Stomach (tissue), 9 donors: ENCODE data around the gene ZDHHC20. TPM values are rescaled to one million over a fixed set of nuclear protein-coding genes. Genes with fewer than 3 reads are reported as not detected.

Source experiments
- DNase-seq, 2 donors: peaks; one replicate each; pipeline versions ENCODE4 v3.0.0 to v3.0.0-alpha.2; 2013 to 2019
- H3K27ac ChIP-seq, 5 donors: fragments of 200-600 bp in 4 of 5; sonication (generic) in 4 of 5; one replicate each; pipeline ENCODE4 v1.5.1; 2013 to 2019; ENCODE audit warnings: mild to moderate bottlenecking in 1 of 5, moderate library complexity in 1 of 5
- H3K27me3 ChIP-seq, 3 donors: fragments of 200-600 bp; sonication (generic); one replicate each; pipeline ENCODE4 v1.5.1; 2017 to 2019; ENCODE audit warnings: mixed run types in 1 of 3
- H3K36me3 ChIP-seq, 4 donors: fragments of 200-600 bp; sonication (generic); 1 replicate in 3 of 4; 2 replicates in 1 of 4; pipeline ENCODE4 v1.5.1; 2016 to 2019
- H3K4me1 ChIP-seq, 4 donors: fragments of 200-600 bp; sonication (generic); one replicate each; pipeline ENCODE4 v1.5.1; 2016 to 2019
- H3K4me3 ChIP-seq, 4 donors: fragments of 200-600 bp; sonication (generic) in 3 of 4; one replicate each; pipeline ENCODE4 v1.5.1; 2016 to 2019; ENCODE audit warnings: mild to moderate bottlenecking in 1 of 4
- H3K9me3 ChIP-seq, 4 donors: fragments of 200-600 bp; sonication (generic); one replicate each; pipeline ENCODE4 v1.5.1; 2016 to 2019
- EP300 ChIP-seq: sonication (generic); formaldehyde crosslinking; IDR thresholded peaks from one replicate; pipeline ENCODE4 v1.6.1; 2017; ENCODE audit warnings: antibody characterized with exemption
- POLR2A ChIP-seq, 4 donors: fragments of 450-650 bp; IDR thresholded peaks; one replicate each; pipeline ENCODE4 v1.6.1; 2016; ENCODE audit warnings: antibody characterized with exemption in 4 of 4, control low read depth in 2 of 4, mild to moderate bottlenecking in 1 of 4, moderate library complexity in 1 of 4
- POLR2AphosphoS5 ChIP-seq, 3 donors: sonication (generic); formaldehyde crosslinking; IDR thresholded peaks; one replicate each; pipeline ENCODE4 v1.6.1; 2016; ENCODE audit warnings: antibody characterized with exemption in 3 of 3
- WGBS, 5 donors: extraction: QIAGEN DNeasy Blood & Tissue Kit in 3 of 5; methylation state at CpG; one replicate each; pipeline versions ENCODE4 v1.1.5 to v1.1.7; 2013 to 2018; 5-methylcytosine and 5-hydroxymethylcytosine counted together
- intact Hi-C: fragments of 100-400 bp; cut with DNase I; formaldehyde crosslinking; loops from one replicate; pipeline ENCODE4 v1.15.1; 2023; ENCODE audit warnings: low total_unique reads
- polyA plus RNA-seq, 3 donors: library from polyadenylated mRNA; stranded (reverse); fragments of 200-250 nt; gene quantifications; one replicate each; pipeline ENCODE4 v1.2.3, GENCODE V29; 2013
- total RNA-seq, 5 donors: library from RNA; depleted of rRNA; stranded (reverse); fragments of >200 nt; gene quantifications; one replicate each; pipeline versions ENCODE4 v1.1.0 to v1.2.3, GENCODE V29; 2014 to 2016
- TF ChIP-seq, protein P1 (sequence below), 7 experiments: fragments of 450-650 bp in 4 of 7; fragments of 200-600 bp in 3 of 7; sonication (generic) in 3 of 7; IDR thresholded peaks; one replicate each; pipeline ENCODE4 v1.5.1; 2016 to 2019; ENCODE audit warnings: antibody characterized with exemption in 7 of 7, control low read depth in 2 of 7, mild to moderate bottlenecking in 1 of 7
- donor health status: healthy with polysubstance abuse.
- donor health status: Bipolar disorder and iron deficiency.
- donor health status: healthy.

ZDHHC20 gene
- total and polyA plus RNA-seq, 8 donors: 13.9 to 329 (median 37.7) TPM

DNA sequence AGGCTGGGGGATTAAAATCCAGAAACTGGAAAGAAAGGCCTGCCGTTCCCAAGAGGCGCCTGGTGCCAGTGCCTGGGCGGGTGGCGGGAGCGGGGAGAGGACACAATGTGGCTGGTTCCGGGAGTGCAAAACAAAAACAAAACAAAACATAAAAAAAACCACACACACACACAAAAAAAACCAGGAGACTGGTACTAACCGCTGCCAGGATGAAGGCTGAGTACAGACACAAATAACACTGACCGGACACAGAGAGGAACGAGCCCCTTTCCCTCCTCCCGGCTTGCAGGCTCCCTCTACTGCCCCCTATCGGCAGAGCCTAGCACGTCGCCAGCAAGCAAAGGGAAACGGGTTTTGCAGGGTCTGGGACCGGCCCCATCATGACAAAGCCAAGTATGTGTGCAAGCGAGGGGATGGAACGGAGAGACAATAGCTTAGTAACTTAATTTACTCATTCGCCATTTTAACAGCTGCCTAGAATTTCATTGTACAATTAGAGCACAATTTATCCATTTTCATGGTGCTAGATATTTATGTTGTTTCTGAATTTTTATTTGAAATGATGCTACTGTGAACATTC is 17.9 kb upstream of the ZDHHC20 start:
- peak; percentile 89 to 95 for DNase-seq
- H3K4me3 ChIP-seq: peak overlapping the region; percentile 31 to 37 (median 35)
- peak overlapping the region; percentile 28 to 77 (median 70) for H3K27ac ChIP-seq
- H3K9me3 ChIP-seq: no peaks in the 10 kb centered on the region
- H3K27me3 ChIP-seq: no peaks in the 10 kb centered on the region
- intact Hi-C loops: loop anchor here (10.0 kb wide), 2 partner anchors 182 to 532 kb away; no protein-coding TSS in a partner anchor
- TF ChIP-seq POLR2A (IDR thresholded peaks at IDR 0.05) (no peak), POLR2AphosphoS5 (IDR thresholded peaks at IDR 0.05) (peak in 2 of 3 donors; percentile 50 to 66), EP300 (no peak)
- TF ChIP-seq, protein P1, sequence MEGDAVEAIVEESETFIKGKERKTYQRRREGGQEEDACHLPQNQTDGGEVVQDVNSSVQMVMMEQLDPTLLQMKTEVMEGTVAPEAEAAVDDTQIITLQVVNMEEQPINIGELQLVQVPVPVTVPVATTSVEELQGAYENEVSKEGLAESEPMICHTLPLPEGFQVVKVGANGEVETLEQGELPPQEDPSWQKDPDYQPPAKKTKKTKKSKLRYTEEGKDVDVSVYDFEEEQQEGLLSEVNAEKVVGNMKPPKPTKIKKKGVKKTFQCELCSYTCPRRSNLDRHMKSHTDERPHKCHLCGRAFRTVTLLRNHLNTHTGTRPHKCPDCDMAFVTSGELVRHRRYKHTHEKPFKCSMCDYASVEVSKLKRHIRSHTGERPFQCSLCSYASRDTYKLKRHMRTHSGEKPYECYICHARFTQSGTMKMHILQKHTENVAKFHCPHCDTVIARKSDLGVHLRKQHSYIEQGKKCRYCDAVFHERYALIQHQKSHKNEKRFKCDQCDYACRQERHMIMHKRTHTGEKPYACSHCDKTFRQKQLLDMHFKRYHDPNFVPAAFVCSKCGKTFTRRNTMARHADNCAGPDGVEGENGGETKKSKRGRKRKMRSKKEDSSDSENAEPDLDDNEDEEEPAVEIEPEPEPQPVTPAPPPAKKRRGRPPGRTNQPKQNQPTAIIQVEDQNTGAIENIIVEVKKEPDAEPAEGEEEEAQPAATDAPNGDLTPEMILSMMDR (IDR thresholded peaks at IDR 0.05): peak in 6 of 7 experiments; percentile 58 to 96 (median 95)
- H3K4me1 ChIP-seq: peaks cover 0 to 24% (median 11%) of the 10 kb centered on the region in 4 donors
- H3K36me3 ChIP-seq: no peaks in the 10 kb centered on the region
- 2 to 8% (median 2%) methylated on average over 18 of the region's 18 CpGs for WGBS, 5 donors

DNA sequence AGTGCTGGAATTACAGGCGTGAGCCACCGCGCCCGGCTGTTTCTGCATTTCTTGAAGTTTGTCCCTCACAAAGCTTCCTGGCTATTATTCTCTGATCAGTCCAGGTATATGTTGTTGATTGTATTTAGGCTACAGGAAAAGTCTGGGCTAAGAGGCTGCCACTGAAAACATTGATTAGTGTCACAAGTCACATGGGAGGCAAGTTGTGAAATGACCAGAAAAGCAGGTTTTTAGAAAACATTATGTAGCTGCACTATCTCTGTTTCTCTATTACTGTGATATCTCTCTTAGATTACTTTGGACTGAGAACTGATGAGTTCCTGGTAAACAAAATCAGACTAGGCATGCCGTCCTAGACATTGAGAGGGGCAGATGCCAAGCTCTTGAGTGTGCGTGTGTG is 16.0 kb upstream of the ZDHHC20 start:
- H3K4me1 ChIP-seq: peaks cover 0 to 24% (median 11%) of the 10 kb centered on the region in 4 donors
- H3K4me3 ChIP-seq: no peak overlapping the region
- no peak for TF ChIP-seq POLR2AphosphoS5 (IDR thresholded peaks at IDR 0.05)
- TF ChIP-seq EP300: no peak
- TF ChIP-seq, protein P1 (IDR thresholded peaks at IDR 0.05): no peak
- TF ChIP-seq POLR2A (IDR thresholded peaks at IDR 0.05): no peak
- no peak overlapping the region for H3K27ac ChIP-seq
- H3K36me3 ChIP-seq: no peaks in the 10 kb centered on the region
- WGBS, 5 donors: 37 to 57% (median 51%) methylated on average over 6 of the region's 6 CpGs
- peaks cover 0 to 15% (median 2%) of the 10 kb centered on the region in 4 donors for H3K9me3 ChIP-seq
- peak in 1 of 2 donors; percentile 71 for DNase-seq
- no peaks in the 10 kb centered on the region for H3K27me3 ChIP-seq
- intact Hi-C loops: loop anchor here (10.0 kb wide), 2 partner anchors 180 to 530 kb away; no protein-coding TSS in a partner anchor

DNA sequence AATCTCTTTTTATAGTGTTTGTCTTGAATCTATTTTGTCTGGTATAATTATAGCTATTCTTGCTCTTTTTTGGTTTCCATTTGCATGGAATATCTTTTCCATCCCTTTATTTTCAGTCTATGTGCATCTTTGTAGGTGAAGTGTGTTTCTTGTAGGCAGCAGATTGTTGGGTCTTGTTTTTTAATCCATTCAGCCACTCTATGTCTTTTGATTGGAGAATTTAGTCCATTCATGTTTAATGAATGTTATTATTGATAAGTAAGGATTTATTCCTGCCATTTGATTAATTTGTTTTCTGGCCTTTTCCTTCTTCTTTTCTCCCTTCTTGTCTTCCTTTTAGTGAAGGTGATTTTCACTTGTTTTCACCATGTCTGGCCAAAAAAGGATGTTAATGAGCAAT is 11.7 kb upstream of the ZDHHC20 start:
- DNase-seq: no peak
- Histone ChIP-seq H3K4me1 (peaks cover 0 to 7% (median 6%) of the 10 kb centered on the region in 4 donors), H3K4me3 (no peak overlapping the region), H3K9me3 (peaks cover 0 to 15% (median 2%) of the 10 kb centered on the region in 4 donors), H3K27me3 (no peaks in the 10 kb centered on the region), H3K36me3 (no peaks in the 10 kb centered on the region), H3K27ac (no peak overlapping the region)
- intact Hi-C loops: loop anchor here (10.0 kb wide), 2 partner anchors 176 to 526 kb away; no protein-coding TSS in a partner anchor
- TF ChIP-seq EP300 (no peak), POLR2A (IDR thresholded peaks at IDR 0.05) (no peak), POLR2AphosphoS5 (IDR thresholded peaks at IDR 0.05) (no peak)
- TF ChIP-seq, protein P1 (IDR thresholded peaks at IDR 0.05): no peak

DNA sequence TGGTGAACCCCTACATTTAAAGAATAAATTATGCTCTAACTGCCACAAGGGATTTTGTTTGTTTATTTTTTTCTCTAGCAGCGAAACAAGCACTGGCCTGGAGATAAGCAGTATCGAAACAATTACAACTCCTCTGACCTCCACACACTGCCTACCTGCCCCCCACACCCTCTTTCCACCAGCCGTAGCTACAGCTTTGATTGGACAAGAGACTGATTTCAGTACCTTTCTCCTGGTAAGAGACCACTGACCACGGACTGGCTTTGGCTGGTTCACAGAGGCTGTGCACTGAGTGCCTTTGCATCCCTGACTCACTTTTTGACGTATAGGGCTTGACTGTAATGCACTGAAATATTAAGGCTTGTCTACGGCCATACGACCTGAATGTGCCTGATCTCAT is 7.4 kb upstream of the ZDHHC20 start:
- H3K9me3 ChIP-seq: peaks cover 0 to 13% (median 2%) of the 10 kb centered on the region in 4 donors
- peak overlapping the region; percentile 87 to 93 (median 89) for H3K27ac ChIP-seq
- intact Hi-C loops: no loop called here
- H3K36me3 ChIP-seq: no peaks in the 10 kb centered on the region
- no peaks in the 10 kb centered on the region for H3K27me3 ChIP-seq
- H3K4me1 ChIP-seq: peaks cover 6 to 17% (median 9%) of the 10 kb centered on the region in 4 donors
- no peak overlapping the region for H3K4me3 ChIP-seq
- 21 to 58% (median 42%) methylated on average over 7 of the region's 7 CpGs for WGBS, 5 donors
- no peak for TF ChIP-seq POLR2A (IDR thresholded peaks at IDR 0.05)
- TF ChIP-seq, protein P1 (IDR thresholded peaks at IDR 0.05): no peak
- TF ChIP-seq EP300: no peak
- peak in 1 of 3 donors; percentile 40 for TF ChIP-seq POLR2AphosphoS5 (IDR thresholded peaks at IDR 0.05)
- peak; percentile 52 to 86 for DNase-seq
